SK-N-SH treated with all-trans-retinoic acid at 6 μM for 48 hours (cell line): ENCODE results near the gene POLR3K.

ENCODE experiments used
- ARNTL ChIP-seq: fragments of 450-650 bp; formaldehyde crosslinking; IDR thresholded peaks from 2 replicates; pipeline ENCODE4 v1.5.0; 2020; ENCODE audit warnings: low read depth, mild to moderate bottlenecking, moderate library complexity, borderline replicate concordance
- CSDC2 ChIP-seq: fragments of 250-450 bp; sonication (Bioruptor Pico); IDR thresholded peaks from 2 replicates; pipeline ENCODE4 v1.5.0; 2020; ENCODE audit warnings: mild to moderate bottlenecking, moderate library complexity
- ESRRG ChIP-seq: fragments of 250-450 bp; sonication (Bioruptor Pico); IDR thresholded peaks from 2 replicates; pipeline ENCODE4 v1.6.1; 2021; ENCODE audit warnings: mild to moderate bottlenecking
- OSR1 ChIP-seq: fragments of 250-450 bp; sonication (Bioruptor Pico); IDR thresholded peaks from 2 replicates; pipeline ENCODE4 v1.8.0; 2022; ENCODE audit warnings: moderate library complexity, mild to moderate bottlenecking, inconsistent platforms
- PPARA ChIP-seq: fragments of 250-450 bp; sonication (Bioruptor Pico); IDR thresholded peaks from 2 replicates; pipeline ENCODE4 v1.5.0; 2020; ENCODE audit warnings: mild to moderate bottlenecking, borderline replicate concordance
- RARB ChIP-seq: fragments of 250-450 bp; sonication (Bioruptor Pico); IDR thresholded peaks from 2 replicates; pipeline ENCODE4 v1.8.0; 2021; ENCODE audit warnings: mild to moderate bottlenecking, moderate library complexity
- ZC3H10 ChIP-seq: fragments of 250-450 bp; sonication (Bioruptor Pico); IDR thresholded peaks from 2 replicates; pipeline ENCODE4 v1.5.1; 2021; ENCODE audit warnings: mild to moderate bottlenecking, moderate library complexity
- ZNF8 ChIP-seq: fragments of 450-650 bp; formaldehyde crosslinking; IDR thresholded peaks from 2 replicates; pipeline ENCODE4 v1.5.0; 2020; ENCODE audit warnings: mild to moderate bottlenecking, moderate library complexity
- TF ChIP-seq, protein P1 (sequence below): fragments of 250-450 bp; sonication (Bioruptor Pico); IDR thresholded peaks from 2 replicates; pipeline ENCODE4 v1.8.0; 2021; ENCODE audit warnings: low read depth, mild to moderate bottlenecking, moderate library complexity, borderline replicate concordance
- TF ChIP-seq, protein P2 (sequence below): fragments of 250-450 bp; sonication (Bioruptor Pico); IDR thresholded peaks from 2 replicates; pipeline ENCODE4 v1.5.1; 2020; ENCODE audit warnings: low read depth, mild to moderate bottlenecking, moderate library complexity
- TF ChIP-seq, protein P3 (sequence below): fragments of 250-450 bp; sonication (Bioruptor Pico); IDR thresholded peaks from 2 replicates; pipeline ENCODE4 v1.5.1; 2021; ENCODE audit warnings: mild to moderate bottlenecking, moderate library complexity

DNA sequence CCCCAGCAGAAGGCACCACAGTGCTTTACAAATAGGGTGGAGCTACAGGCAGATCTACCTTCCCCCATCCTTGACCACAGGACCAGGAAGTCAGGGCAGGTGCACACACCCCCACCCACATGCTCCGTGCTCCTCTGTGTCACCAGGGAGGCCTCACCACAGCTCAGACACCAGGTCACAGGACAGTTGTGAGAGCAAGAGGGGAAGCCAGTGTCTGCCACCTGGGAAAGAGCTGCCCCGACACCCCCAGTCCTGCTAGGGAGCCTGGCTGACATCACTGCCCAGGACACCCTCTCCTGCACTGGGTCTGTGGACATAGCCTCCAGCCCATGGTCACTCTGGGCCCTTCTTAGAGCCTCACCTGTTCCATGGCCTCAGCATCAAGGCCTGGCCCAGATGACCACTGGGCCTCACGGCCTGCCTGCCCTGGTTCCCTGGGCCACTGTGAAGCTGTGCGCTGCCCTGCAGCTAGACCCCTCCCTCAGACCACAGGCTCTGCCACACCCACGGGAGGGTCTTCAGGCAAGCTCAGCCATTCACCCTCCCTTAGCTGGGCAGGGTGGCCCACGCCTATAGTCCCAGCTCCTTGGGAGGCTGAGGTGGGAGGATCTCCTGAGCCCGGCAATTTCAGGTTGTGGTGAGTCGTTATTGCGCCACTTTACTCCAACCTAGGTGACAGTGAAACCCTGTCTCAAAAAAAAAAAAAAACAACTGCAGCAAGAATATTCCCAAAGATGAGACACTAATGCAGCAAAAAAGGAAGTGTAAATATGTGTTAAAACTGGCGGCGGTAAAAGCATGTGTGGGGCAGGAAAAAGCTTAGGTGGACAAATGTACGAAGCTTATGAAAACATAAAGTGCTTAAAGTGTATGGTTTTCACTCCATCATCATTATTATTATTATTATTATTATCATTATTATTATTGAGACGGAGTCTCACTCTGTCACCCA is 14.2 kb downstream of the POLR3K start:
- TF ChIP-seq, protein P1, sequence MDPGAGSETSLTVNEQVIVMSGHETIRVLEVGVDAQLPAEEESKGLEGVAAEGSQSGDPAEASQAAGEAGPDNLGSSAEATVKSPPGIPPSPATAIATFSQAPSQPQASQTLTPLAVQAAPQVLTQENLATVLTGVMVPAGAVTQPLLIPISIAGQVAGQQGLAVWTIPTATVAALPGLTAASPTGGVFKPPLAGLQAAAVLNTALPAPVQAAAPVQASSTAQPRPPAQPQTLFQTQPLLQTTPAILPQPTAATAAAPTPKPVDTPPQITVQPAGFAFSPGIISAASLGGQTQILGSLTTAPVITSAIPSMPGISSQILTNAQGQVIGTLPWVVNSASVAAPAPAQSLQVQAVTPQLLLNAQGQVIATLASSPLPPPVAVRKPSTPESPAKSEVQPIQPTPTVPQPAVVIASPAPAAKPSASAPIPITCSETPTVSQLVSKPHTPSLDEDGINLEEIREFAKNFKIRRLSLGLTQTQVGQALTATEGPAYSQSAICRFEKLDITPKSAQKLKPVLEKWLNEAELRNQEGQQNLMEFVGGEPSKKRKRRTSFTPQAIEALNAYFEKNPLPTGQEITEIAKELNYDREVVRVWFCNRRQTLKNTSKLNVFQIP (CRISPR knock-in tag) = no peak
- no peak for TF ChIP-seq ESRRG (CRISPR knock-in tag)
- no peak for TF ChIP-seq ZC3H10 (CRISPR knock-in tag)
- no peak for TF ChIP-seq ARNTL (CRISPR knock-in tag)
- TF ChIP-seq, protein P2, sequence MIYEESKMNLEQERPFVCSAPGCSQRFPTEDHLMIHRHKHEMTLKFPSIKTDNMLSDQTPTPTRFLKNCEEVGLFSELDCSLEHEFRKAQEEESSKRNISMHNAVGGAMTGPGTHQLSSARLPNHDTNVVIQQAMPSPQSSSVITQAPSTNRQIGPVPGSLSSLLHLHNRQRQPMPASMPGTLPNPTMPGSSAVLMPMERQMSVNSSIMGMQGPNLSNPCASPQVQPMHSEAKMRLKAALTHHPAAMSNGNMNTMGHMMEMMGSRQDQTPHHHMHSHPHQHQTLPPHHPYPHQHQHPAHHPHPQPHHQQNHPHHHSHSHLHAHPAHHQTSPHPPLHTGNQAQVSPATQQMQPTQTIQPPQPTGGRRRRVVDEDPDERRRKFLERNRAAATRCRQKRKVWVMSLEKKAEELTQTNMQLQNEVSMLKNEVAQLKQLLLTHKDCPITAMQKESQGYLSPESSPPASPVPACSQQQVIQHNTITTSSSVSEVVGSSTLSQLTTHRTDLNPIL = no peak
- no peak for TF ChIP-seq OSR1 (CRISPR knock-in tag)
- no peak for TF ChIP-seq RARB (CRISPR knock-in tag)
- TF ChIP-seq ZNF8 (CRISPR knock-in tag) = no peak
- no peak for TF ChIP-seq CSDC2 (CRISPR knock-in tag)
- TF ChIP-seq, protein P3, sequence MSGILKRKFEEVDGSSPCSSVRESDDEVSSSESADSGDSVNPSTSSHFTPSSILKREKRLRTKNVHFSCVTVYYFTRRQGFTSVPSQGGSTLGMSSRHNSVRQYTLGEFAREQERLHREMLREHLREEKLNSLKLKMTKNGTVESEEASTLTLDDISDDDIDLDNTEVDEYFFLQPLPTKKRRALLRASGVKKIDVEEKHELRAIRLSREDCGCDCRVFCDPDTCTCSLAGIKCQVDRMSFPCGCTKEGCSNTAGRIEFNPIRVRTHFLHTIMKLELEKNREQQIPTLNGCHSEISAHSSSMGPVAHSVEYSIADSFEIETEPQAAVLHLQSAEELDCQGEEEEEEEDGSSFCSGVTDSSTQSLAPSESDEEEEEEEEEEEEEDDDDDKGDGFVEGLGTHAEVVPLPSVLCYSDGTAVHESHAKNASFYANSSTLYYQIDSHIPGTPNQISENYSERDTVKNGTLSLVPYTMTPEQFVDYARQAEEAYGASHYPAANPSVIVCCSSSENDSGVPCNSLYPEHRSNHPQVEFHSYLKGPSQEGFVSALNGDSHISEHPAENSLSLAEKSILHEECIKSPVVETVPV (CRISPR knock-in tag) = no peak
- no peak for TF ChIP-seq PPARA (CRISPR knock-in tag)
